HEK293 (cell line): ENCODE measurements around the gene AKAP12.

ENCODE experiments used
- CTCF ChIA-PET: fragments of 350-600 bp; formaldehyde crosslinking; extraction: SDS; loops from one replicate; lab custom pipeline; 2021; ENCODE audit warnings: antibody characterized with exemption; lab: Yijun Ruan, JAX
- POLR2A ChIA-PET: fragments of 300-600 bp; formaldehyde crosslinking; extraction: SDS; loops from one replicate; lab custom pipeline; 2020; ENCODE audit warnings: antibody characterized with exemption, inconsistent platforms; lab: Yijun Ruan, JAX
- H3K27ac ChIP-seq: fragments of 200-500 bp; sonication (Bioruptor generic); 2 replicates; pipeline ENCODE4 v1.5.1; 2014; ENCODE audit warnings: low read depth, low read length, control low read depth, inconsistent platforms; ENCODE audit errors: extremely low read depth
- H3K36me3 ChIP-seq, 2 experiments: fragments of 200-500 bp in 1 of 2; sonication (Bioruptor generic) in 1 of 2; 1 replicate in 1 of 2; 2 replicates in 1 of 2; pipeline ENCODE4 v1.5.1; 2014 to 2017; ENCODE audit warnings: inconsistent platforms in 2 of 2, low read length in 2 of 2; ENCODE audit not compliant: control insufficient read depth in 2 of 2, insufficient read depth in 1 of 2
- H3K4me1 ChIP-seq: fragments of 200-500 bp; sonication (Bioruptor generic); 2 replicates; pipeline ENCODE4 v1.5.1; 2014; ENCODE audit warnings: mild to moderate bottlenecking, low read length, inconsistent platforms; ENCODE audit not compliant: control insufficient read depth, insufficient read depth
- H3K4me3 ChIP-seq: 2 replicates; pipeline ENCODE4 v1.5.1; 2011; ENCODE audit warnings: low read depth, mild to moderate bottlenecking, control low read depth, low read length, moderate library complexity
- H3K9me3 ChIP-seq: fragments of 200-500 bp; sonication (Bioruptor generic); 2 replicates; pipeline ENCODE4 v1.5.1; 2014; ENCODE audit warnings: low read depth, low read length, inconsistent platforms; ENCODE audit not compliant: control insufficient read depth, insufficient read depth
- AEBP2 ChIP-seq: fragments of 450-650 bp; formaldehyde crosslinking; IDR thresholded peaks from 2 replicates; pipeline ENCODE4 v1.5.1; 2016; ENCODE audit warnings: missing biosample characterization, missing genetic modification characterization, borderline replicate concordance
- BCL11B ChIP-seq: fragments of 450-650 bp; formaldehyde crosslinking; IDR thresholded peaks from 2 replicates; pipeline ENCODE4 v1.5.1; 2016; ENCODE audit warnings: low read depth, missing biosample characterization, missing genetic modification characterization
- GLIS2 ChIP-seq: fragments of 450-650 bp; formaldehyde crosslinking; IDR thresholded peaks from 2 replicates; pipeline ENCODE4 v1.5.1; 2016; ENCODE audit warnings: missing biosample characterization, missing genetic modification characterization
- IKZF3 ChIP-seq: fragments of 450-650 bp; IDR thresholded peaks from 2 replicates; pipeline ENCODE4 v1.5.0; 2018; ENCODE audit warnings: missing biosample characterization, mild to moderate bottlenecking, missing genetic modification characterization, moderate library complexity
- MYNN ChIP-seq: fragments of 450-650 bp; formaldehyde crosslinking; IDR thresholded peaks from 2 replicates; pipeline ENCODE4 v1.5.1; 2016; ENCODE audit warnings: missing biosample characterization, missing genetic modification characterization, borderline replicate concordance
- SALL2 ChIP-seq: fragments of 450-650 bp; formaldehyde crosslinking; IDR thresholded peaks from 2 replicates; pipeline ENCODE4 v1.5.0; 2017; ENCODE audit warnings: missing biosample characterization, mild to moderate bottlenecking, missing genetic modification characterization, borderline replicate concordance
- SP2 ChIP-seq: fragments of 450-650 bp; formaldehyde crosslinking; IDR thresholded peaks from 2 replicates; pipeline ENCODE4 v1.5.1; 2016; ENCODE audit warnings: missing biosample characterization, missing genetic modification characterization
- YY2 ChIP-seq: fragments of 450-650 bp; formaldehyde crosslinking; IDR thresholded peaks from 2 replicates; pipeline ENCODE4 v1.5.1; 2016; ENCODE audit warnings: missing biosample characterization, missing genetic modification characterization
- ZBTB20 ChIP-seq: fragments of 450-650 bp; formaldehyde crosslinking; IDR thresholded peaks from 2 replicates; pipeline ENCODE4 v1.5.1; 2016; ENCODE audit warnings: missing biosample characterization, missing genetic modification characterization
- ZBTB26 ChIP-seq: fragments of 450-650 bp; formaldehyde crosslinking; optimal IDR thresholded peaks from 2 replicates; pipeline ENCODE3; 2016; ENCODE audit warnings: missing biosample characterization, mild to moderate bottlenecking, missing genetic modification characterization
- ZFHX2 ChIP-seq: fragments of 450-650 bp; formaldehyde crosslinking; conservative IDR thresholded peaks from 2 replicates; pipeline ENCODE4 v1.5.1; 2016; ENCODE audit warnings: missing biosample characterization, missing genetic modification characterization
- ZNF133 ChIP-seq: fragments of 450-650 bp; formaldehyde crosslinking; IDR thresholded peaks from 2 replicates; pipeline ENCODE4 v1.5.1; 2016; ENCODE audit warnings: missing biosample characterization, missing genetic modification characterization
- ZNF169 ChIP-seq: fragments of 450-650 bp; formaldehyde crosslinking; IDR thresholded peaks from 2 replicates; pipeline ENCODE4 v1.5.1; 2016; ENCODE audit warnings: missing biosample characterization, missing genetic modification characterization
- ZNF221 ChIP-seq: fragments of 450-650 bp; formaldehyde crosslinking; IDR thresholded peaks from 2 replicates; pipeline ENCODE4 v1.5.1; 2017; ENCODE audit warnings: missing biosample characterization, missing genetic modification characterization, borderline replicate concordance
- ZNF274 ChIP-seq, 2 experiments: fragments of 200-500 bp in 1 of 2; fragments of 450-650 bp in 1 of 2; sonication (Bioruptor generic) in 1 of 2; formaldehyde crosslinking in 1 of 2; IDR thresholded peaks; 2 replicates each; pipeline versions ENCODE4 v1.5.1 to v1.6.1; 2014 to 2016; ENCODE audit warnings: borderline replicate concordance in 1 of 2, inconsistent platforms in 1 of 2, low read length in 1 of 2, missing biosample characterization in 1 of 2, missing genetic modification characterization in 1 of 2
- ZNF324 ChIP-seq: fragments of 450-650 bp; formaldehyde crosslinking; IDR thresholded peaks from 2 replicates; pipeline ENCODE4 v1.5.1; 2016; ENCODE audit warnings: missing biosample characterization, missing genetic modification characterization
- ZNF366 ChIP-seq: fragments of 450-650 bp; formaldehyde crosslinking; conservative IDR thresholded peaks from 2 replicates; pipeline ENCODE4 v1.5.1; 2016; ENCODE audit warnings: missing biosample characterization, missing genetic modification characterization
- ZNF560 ChIP-seq: fragments of 450-650 bp; formaldehyde crosslinking; IDR thresholded peaks from 2 replicates; pipeline ENCODE4 v1.5.1; 2017; ENCODE audit warnings: missing biosample characterization, missing genetic modification characterization, borderline replicate concordance
- ZNF561 ChIP-seq: fragments of 450-650 bp; IDR thresholded peaks from 2 replicates; pipeline ENCODE4 v1.5.1; 2018; ENCODE audit warnings: missing biosample characterization, missing genetic modification characterization, borderline replicate concordance
- ZNF600 ChIP-seq: fragments of 450-650 bp; formaldehyde crosslinking; IDR thresholded peaks from 2 replicates; pipeline ENCODE4 v1.5.1; 2016; ENCODE audit warnings: missing biosample characterization, missing genetic modification characterization
- ZNF626 ChIP-seq: fragments of 450-650 bp; sonication (Bioruptor Pico); formaldehyde crosslinking; IDR thresholded peaks from 2 replicates; pipeline ENCODE4 v1.5.1; 2018; ENCODE audit warnings: missing biosample characterization, missing genetic modification characterization, inconsistent platforms
- ZNF660 ChIP-seq: fragments of 450-650 bp; IDR thresholded peaks from 2 replicates; pipeline ENCODE4 v1.5.1; 2018; ENCODE audit warnings: missing biosample characterization, mild to moderate bottlenecking, missing genetic modification characterization
- ZNF785 ChIP-seq: fragments of 450-650 bp; formaldehyde crosslinking; IDR thresholded peaks from 2 replicates; pipeline ENCODE4 v1.5.1; 2016; ENCODE audit warnings: missing biosample characterization, missing genetic modification characterization
- ZSCAN18 ChIP-seq: fragments of 450-650 bp; formaldehyde crosslinking; IDR thresholded peaks from 2 replicates; pipeline ENCODE4 v1.5.1; 2016; ENCODE audit warnings: missing biosample characterization, missing genetic modification characterization
- TF ChIP-seq, protein P1 (sequence below): fragments of 450-650 bp; formaldehyde crosslinking; IDR thresholded peaks from 2 replicates; pipeline ENCODE4 v1.5.1; 2016; ENCODE audit warnings: missing biosample characterization, missing genetic modification characterization
- TF ChIP-seq, protein P2 (sequence below): fragments of 450-650 bp; formaldehyde crosslinking; IDR thresholded peaks from 2 replicates; pipeline ENCODE4 v1.5.1; 2016; ENCODE audit warnings: missing biosample characterization, missing genetic modification characterization

AKAP12 gene

GRCh38 chr6:151291722-151292059 is 51.9 kb downstream of the AKAP12 start:
- peaks cover 4% of the 10 kb centered on the region; the same call in 1 of the 2 replicates for H3K4me1 ChIP-seq
- H3K9me3 ChIP-seq: no peaks in the 10 kb centered on the region
- H3K36me3 ChIP-seq: no peaks in the 10 kb centered on the region
- ChIA-PET CTCF (interaction anchor here (0.8 kb wide), 1 partner anchor 32 kb away, joined by 3 read pairs; no protein-coding TSS in a partner anchor), POLR2A (interaction anchor here (1.0 kb wide), 1 partner anchor 34 kb away, joined by 3 read pairs; no protein-coding TSS in a partner anchor)
- TF ChIP-seq BCL11B (tag by site-specific recombination) (no peak), ZNF169 (tag by site-specific recombination) (no peak), IKZF3 (tag by site-specific recombination) (no peak), SP2 (tag by site-specific recombination) (no peak), ZBTB26 (tag by site-specific recombination) (no peak), ZNF626 (no peak), ZSCAN18 (tag by site-specific recombination) (no peak), ZNF561 (no peak), ZNF560 (tag by site-specific recombination) (no peak)
- H3K27ac ChIP-seq: no peak overlapping the region
- no peak overlapping the region for H3K4me3 ChIP-seq

DNA sequence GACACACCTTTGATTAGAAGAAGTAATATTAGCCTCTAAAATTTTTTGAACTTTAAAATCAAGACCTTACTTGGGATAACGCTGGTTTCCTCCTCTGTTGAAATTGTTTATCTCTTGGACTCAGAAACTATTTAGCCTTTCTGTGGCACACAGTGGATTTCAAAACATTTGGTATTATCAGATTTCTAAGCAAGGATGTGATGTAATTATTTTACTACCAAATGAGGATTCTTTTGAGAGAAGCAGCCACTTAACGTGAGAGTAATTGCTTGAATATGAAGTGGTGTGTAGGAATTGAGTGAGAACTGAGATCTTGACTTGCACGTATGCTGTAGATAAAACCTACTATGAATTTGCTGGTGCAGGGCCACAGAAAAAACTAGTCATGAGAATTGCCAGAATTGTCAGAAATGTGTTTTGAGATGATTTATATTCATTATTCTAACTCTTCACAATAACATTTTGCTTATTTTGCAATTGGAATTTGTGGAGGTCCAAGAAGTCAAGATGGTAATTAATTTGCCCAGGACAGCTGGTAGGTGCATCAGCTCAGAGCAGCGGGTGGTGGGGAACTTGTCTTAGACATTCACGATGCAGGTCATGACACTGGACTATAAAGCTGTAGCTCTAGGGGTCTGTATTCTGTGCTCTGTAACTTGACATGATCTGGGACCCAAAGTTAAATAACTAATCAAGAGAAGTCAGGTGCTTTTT is 53.4 kb downstream of the AKAP12 start:
- CTCF ChIA-PET: interaction anchor here (0.8 kb wide), 1 partner anchor 32 kb away, joined by 4 read pairs; no protein-coding TSS in a partner anchor
- H3K4me3 ChIP-seq: no peak overlapping the region
- H3K27ac ChIP-seq: no peak overlapping the region
- peaks cover 4% of the 10 kb centered on the region; the same call in 1 of the 2 replicates for H3K4me1 ChIP-seq
- no peaks in the 10 kb centered on the region for H3K9me3 ChIP-seq
- H3K36me3 ChIP-seq: no peaks in the 10 kb centered on the region
- POLR2A ChIA-PET: no interaction called here
- 0 out of 2 replicates have a peak, but pooled peaks have one; percentile 12 for TF ChIP-seq ZNF600 (tag by site-specific recombination)
- no peak for TF ChIP-seq ZBTB20 (tag by site-specific recombination)
- TF ChIP-seq, protein P1, sequence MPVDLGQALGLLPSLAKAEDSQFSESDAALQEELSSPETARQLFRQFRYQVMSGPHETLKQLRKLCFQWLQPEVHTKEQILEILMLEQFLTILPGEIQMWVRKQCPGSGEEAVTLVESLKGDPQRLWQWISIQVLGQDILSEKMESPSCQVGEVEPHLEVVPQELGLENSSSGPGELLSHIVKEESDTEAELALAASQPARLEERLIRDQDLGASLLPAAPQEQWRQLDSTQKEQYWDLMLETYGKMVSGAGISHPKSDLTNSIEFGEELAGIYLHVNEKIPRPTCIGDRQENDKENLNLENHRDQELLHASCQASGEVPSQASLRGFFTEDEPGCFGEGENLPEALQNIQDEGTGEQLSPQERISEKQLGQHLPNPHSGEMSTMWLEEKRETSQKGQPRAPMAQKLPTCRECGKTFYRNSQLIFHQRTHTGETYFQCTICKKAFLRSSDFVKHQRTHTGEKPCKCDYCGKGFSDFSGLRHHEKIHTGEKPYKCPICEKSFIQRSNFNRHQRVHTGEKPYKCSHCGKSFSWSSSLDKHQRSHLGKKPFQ (tag by site-specific recombination): peak; percentile 89
- no peak for TF ChIP-seq SALL2
- TF ChIP-seq ZNF133: no peak
- TF ChIP-seq ZNF785 (tag by site-specific recombination): no peak
- TF ChIP-seq ZNF660: peak; percentile 90
- TF ChIP-seq ZNF221: 0 out of 2 replicates have a peak, but pooled peaks have one; percentile 28
- no peak for TF ChIP-seq MYNN (tag by site-specific recombination)
- TF ChIP-seq AEBP2 (tag by site-specific recombination): no peak
- no peak for TF ChIP-seq ZNF324 (tag by site-specific recombination)
- TF ChIP-seq GLIS2 (tag by site-specific recombination): no peak
- no peak for TF ChIP-seq ZNF560 (tag by site-specific recombination)
- no peak for TF ChIP-seq YY2
- TF ChIP-seq ZFHX2 (tag by site-specific recombination): no peak
- TF ChIP-seq, protein P2, sequence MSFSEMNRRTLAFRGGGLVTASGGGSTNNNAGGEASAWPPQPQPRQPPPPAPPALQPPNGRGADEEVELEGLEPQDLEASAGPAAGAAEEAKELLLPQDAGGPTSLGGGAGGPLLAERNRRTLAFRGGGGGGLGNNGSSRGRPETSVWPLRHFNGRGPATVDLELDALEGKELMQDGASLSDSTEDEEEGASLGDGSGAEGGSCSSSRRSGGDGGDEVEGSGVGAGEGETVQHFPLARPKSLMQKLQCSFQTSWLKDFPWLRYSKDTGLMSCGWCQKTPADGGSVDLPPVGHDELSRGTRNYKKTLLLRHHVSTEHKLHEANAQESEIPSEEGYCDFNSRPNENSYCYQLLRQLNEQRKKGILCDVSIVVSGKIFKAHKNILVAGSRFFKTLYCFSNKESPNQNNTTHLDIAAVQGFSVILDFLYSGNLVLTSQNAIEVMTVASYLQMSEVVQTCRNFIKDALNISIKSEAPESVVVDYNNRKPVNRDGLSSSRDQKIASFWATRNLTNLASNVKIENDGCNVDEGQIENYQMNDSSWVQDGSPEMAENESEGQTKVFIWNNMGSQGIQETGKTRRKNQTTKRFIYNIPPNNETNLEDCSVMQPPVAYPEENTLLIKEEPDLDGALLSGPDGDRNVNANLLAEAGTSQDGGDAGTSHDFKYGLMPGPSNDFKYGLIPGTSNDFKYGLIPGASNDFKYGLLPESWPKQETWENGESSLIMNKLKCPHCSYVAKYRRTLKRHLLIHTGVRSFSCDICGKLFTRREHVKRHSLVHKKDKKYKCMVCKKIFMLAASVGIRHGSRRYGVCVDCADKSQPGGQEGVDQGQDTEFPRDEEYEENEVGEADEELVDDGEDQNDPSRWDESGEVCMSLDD (tag by site-specific recombination): no peak
- TF ChIP-seq ZNF366: peak; percentile 27; the same call in 1 of the 2 replicates
- TF ChIP-seq ZNF274 (IDR thresholded peaks at IDR 0.05; ENCODE audit: low read length): no peak
- TF ChIP-seq ZNF274 (tag by site-specific recombination; IDR thresholded peaks at IDR 0.05; ENCODE audit: borderline replicate concordance): no peak
